Measurements from ENCODE around the gene CELA1.

Gene CELA1

DNA sequence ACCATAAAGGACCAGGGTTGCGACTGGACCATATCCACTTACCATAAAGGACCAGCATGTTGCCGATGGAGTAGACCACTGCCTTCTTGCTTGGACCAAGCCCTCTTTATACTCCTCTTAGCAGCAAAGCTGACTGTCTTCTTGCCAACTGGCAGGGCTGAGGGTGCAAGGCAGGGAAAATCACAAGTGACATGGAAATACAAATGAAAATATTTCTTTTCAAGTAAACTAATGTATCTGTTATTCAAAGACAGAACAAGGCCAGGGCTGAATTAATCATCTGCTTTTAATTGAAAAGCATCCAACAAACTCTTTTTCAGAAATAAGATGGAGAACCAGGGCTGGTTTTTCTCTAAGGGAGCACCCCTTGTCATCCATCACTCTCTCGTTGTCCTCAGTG is at the start of gene CELA1:
Gene CELA1 (minus strand): TSS at position 99 of the 400 bp plus-strand sequence. CDS start 41 bp downstream, at position 58.
- DNase-seq (ENCODE audit: low read depth) = no peak
- H3K4me3 ChIP-seq (ENCODE audit: low read depth, low read length) = no peak within 1 kb of the TSS
- TF ChIP-seq, protein P1, sequence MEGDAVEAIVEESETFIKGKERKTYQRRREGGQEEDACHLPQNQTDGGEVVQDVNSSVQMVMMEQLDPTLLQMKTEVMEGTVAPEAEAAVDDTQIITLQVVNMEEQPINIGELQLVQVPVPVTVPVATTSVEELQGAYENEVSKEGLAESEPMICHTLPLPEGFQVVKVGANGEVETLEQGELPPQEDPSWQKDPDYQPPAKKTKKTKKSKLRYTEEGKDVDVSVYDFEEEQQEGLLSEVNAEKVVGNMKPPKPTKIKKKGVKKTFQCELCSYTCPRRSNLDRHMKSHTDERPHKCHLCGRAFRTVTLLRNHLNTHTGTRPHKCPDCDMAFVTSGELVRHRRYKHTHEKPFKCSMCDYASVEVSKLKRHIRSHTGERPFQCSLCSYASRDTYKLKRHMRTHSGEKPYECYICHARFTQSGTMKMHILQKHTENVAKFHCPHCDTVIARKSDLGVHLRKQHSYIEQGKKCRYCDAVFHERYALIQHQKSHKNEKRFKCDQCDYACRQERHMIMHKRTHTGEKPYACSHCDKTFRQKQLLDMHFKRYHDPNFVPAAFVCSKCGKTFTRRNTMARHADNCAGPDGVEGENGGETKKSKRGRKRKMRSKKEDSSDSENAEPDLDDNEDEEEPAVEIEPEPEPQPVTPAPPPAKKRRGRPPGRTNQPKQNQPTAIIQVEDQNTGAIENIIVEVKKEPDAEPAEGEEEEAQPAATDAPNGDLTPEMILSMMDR (IDR thresholded peaks at IDR 0.05; ENCODE audit: low read depth, low read length, missing control alignments) = no peak

DNA sequence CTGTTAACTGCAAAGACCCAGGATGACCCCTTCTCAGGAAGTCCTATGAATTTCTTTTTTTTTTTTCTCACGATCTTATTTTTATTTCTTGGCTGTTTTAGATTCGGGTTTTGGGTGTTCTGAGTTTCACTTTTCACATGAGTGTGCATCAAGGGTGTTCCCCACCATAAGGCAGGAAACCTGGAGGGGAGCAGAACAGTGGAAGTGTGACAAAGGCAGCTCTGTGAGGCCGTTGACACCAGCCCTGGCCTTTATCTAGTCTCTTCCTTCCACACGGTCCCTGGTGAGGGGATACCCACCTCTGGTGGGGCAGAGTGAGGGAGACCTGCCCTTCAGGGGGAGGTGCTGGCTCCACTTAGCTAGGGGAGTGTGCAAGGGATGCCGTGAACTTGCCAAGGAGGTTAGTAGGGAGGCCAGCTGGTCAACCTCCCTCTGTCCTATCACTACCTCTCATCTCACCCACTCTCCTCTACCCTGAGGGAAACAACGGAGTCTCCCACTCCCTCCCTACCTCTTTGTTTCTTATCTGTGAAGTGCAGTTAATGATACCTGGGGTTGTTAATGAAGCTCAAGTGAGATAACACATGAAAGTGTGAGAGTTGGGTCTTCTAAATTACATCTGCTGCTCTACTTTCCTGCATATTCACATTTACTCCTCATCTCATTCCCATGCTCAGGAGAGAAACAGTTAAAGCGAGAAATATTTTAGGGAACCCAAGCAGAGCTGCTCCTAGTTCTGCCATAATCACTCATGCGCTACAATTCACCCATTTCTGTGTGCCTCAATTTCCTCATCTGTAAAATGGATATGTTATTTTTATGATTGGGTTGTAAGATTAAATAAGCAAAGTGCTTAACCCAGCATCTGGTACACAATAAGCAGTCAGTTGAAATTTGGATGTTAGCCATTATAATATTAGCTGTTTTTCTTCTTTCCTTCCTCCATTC is 49.1 kb upstream of the CELA1 start:
- TF ChIP-seq, protein P1 (IDR thresholded peaks at IDR 0.05; ENCODE audit: low read depth, low read length, missing control alignments) = no peak
- DNase-seq (ENCODE audit: low read depth) = no peak
- H3K4me3 ChIP-seq (ENCODE audit: low read depth, low read length) = peak overlapping the region; percentile 19; the same call in 1 of the 2 replicates

DNA sequence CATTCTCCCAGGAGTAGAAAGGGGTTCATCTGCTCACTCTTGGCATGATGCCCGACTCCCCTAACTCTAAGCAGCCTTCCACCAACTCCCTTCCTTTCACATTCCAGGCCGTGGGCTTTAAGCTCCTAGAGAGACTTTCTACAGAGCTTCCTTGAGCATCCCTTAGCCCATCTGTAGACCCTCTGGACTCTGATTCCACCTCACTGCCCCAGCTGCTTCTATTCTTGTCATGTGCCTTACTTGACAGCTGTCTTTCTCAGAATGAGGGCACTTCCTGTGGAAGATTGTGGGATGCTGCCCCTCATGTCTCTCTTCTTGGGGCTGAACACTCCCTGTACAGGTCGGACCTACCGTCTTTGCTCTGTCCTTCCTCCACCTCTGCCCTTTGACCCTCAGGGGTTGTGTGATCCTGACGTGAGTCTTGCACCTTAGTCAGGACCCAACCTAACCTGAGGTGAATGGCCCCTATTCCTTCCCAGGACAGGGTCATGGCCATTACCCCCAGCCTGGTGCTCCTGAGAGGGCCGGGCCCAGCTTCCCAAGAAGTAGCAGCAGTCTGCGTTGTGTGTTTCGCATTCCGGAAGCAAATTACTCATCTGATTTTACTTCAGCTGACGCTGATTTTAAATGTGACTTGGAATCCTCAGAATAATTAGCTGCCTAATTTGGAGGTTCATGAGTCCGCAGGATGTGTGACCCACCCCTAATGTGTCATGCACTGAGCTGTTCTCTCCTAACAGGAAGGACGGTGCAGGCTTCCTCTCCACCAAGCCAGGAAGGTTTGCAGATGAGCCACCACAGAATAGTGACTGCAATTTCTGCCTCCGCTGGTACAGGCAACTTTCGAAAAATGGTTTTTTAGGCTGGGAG is 47.4 kb upstream of the CELA1 start:
- DNase-seq (ENCODE audit: low read depth) = no peak
- TF ChIP-seq, protein P1 (IDR thresholded peaks at IDR 0.05; ENCODE audit: low read depth, low read length, missing control alignments) = no peak
- peak overlapping the region; percentile 82; the same call in 1 of the 2 replicates for H3K4me3 ChIP-seq (ENCODE audit: low read depth, low read length)

DNA sequence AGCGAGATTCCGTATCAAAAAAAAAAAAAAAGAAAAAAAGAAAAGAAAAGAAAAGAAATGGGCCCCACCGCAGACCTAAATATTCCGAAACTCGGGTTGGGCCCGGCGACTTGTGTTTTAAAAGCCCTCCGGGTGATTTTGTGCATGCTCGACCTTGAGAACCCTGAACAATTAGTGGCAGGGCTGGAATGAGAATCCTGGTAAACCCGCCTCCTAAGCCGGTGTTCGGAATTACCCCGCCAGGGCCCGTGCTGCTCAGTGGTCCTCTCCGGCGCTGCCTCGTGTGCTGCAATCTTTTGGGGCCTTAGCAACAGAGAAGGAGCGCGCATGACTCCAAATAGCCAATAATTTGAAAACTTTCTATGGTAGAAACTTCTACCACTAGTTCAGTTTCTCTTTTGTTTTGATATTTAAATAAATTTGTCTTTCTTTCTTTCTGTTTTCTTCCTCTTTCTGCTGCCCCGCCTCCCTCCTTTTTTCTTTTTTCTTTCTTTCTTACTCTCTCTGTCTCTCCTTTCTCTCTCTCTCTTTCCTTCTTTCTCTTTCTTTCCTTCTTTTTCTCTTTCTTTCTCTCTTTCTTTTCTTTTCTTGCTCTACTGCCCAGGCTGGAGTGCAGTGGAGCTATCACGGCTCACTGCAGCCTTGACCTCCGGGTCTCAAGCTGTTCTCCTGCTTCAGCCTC is 46.2 kb upstream of the CELA1 start:
- TF ChIP-seq, protein P1 (IDR thresholded peaks at IDR 0.05; ENCODE audit: low read depth, low read length, missing control alignments) = no peak
- no peak for DNase-seq (ENCODE audit: low read depth)
- H3K4me3 ChIP-seq (ENCODE audit: low read depth, low read length) = peak overlapping the region; percentile 82

DNA sequence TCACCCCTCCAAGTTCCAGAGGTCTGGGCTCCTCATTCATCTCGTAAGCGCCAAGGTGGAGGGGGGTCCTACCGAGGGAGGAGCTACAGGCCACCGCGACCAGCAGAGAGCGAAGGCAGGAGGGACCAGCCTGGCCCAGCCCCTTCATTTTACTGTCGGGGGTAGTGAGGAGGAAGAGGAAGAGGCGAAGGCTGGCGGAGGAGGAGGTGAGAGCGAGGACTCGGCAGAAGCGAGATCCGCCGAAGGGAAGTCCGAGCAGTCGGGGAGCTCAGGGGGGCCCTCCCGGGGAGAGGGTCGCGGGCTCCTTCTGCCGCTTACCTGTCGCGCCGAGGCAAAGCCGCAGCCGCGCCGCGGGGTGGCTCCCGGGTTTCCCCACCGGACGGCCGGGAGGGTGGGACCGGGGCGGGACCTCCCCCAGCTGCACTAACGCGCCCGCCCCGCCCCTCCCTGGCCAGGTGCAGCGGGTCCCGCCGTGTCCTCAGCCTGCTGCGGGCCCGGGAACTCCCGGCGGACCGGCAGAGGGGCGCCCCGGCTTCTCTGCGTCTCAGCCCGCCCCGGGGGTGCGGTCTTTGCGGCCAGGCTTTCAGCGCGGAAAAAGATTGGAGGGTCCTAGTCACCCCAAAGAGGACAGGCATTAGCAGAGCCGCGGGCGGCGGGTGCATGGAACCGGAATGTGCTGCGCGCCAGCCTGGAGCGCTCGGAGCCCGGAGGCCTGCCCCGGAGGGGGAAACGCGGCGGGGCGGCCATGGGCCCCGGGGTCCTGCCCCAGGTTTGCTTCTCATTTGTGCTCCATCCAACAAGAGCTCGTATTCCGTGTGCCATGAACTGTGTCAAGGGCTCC is 45.0 kb upstream of the CELA1 start, which contains the start of gene GALNT6:
Gene GALNT6 (minus strand): TSS at position 124 of the 841 bp plus-strand sequence. CDS start 11,625 bp downstream, outside the sequence.
- H3K4me3 ChIP-seq (ENCODE audit: low read depth, low read length) = peak within 1 kb of the TSS; percentile 82
- TF ChIP-seq, protein P1 (IDR thresholded peaks at IDR 0.05; ENCODE audit: low read depth, low read length, missing control alignments) = no peak
- DNase-seq (ENCODE audit: low read depth) = no peak
